ENCODE measurements around the gene PSME1. TPM values are rescaled to one million over a fixed set of nuclear protein-coding genes. Genes with fewer than 3 reads are reported as not detected.

Gene PSME1
- total and polyA plus RNA-seq, 2 of the 13 experiments (the other 11 are each of a cell fraction or from before 2014, with no cell fraction given) = 159 to 608 TPM

DNA sequence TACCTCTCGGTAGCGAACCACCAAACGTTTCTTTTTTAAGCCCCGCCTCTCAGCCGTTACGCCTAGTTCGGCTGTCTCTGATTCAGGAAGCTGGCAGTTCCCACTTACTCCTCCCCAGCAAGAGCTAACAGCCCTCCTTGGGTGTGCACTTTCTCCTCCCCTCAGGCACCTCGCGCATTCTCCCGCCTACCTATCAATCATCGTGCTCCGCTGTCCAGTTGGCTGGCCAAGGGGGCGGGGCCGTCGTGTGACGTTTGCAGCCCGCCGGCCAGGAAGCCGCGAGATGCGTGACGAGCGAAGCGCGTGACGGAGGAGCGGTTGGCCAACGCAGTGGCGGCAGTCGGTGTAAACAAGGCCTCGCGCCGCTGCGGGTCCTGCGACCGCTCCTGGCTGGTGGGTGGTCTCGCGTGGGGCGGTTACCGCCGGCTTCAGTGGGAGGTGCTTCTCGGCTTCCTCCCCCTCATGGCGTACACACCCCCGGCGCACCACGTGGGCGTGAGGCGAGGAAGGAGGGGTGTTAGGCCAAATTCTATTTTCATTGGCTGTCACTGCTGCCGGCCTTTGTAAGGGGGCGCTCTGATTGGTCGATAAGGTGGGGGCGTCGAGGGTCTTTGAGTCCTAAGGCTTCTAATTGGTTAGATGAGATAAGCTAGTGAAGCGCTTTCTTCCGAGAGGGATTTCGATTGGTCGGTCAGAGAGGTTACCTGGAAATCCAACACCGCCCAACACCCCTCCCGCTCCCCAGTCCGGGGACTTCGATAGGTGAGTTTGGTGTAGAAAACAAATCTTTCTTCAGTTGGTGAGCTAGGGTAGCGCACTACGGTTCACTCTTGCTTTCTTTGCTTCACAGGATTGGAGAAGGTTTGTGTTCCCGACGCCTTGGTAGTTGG, 21.2 kb upstream of the PSME1 start, which contains the start of the genes DCAF11 and NRL (continued):
- peak; percentile 98 for TF ChIP-seq ZNF350 (CRISPR knock-in tag; IDR thresholded peaks at IDR 0.05; ENCODE audit: borderline replicate concordance, low read depth)
- TF ChIP-seq NFYC (CRISPR knock-in tag; IDR thresholded peaks at IDR 0.05) = peak; percentile 94
- TF ChIP-seq BRD4 (CRISPR knock-in tag; IDR thresholded peaks at IDR 0.05) = peak; percentile 99
- no peak for TF ChIP-seq ZSCAN30 (CRISPR knock-in tag; IDR thresholded peaks at IDR 0.05)
- TF ChIP-seq, protein P1, sequence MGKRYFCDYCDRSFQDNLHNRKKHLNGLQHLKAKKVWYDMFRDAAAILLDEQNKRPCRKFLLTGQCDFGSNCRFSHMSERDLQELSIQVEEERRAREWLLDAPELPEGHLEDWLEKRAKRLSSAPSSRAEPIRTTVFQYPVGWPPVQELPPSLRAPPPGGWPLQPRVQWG (CRISPR knock-in tag; IDR thresholded peaks at IDR 0.05; ENCODE audit: borderline replicate concordance, low read depth) = no peak
- no peak; the same call in none of the 2 replicates for TF ChIP-seq ZNF557 (CRISPR knock-in tag; IDR thresholded peaks at IDR 0.05)
- TF ChIP-seq, protein P2, sequence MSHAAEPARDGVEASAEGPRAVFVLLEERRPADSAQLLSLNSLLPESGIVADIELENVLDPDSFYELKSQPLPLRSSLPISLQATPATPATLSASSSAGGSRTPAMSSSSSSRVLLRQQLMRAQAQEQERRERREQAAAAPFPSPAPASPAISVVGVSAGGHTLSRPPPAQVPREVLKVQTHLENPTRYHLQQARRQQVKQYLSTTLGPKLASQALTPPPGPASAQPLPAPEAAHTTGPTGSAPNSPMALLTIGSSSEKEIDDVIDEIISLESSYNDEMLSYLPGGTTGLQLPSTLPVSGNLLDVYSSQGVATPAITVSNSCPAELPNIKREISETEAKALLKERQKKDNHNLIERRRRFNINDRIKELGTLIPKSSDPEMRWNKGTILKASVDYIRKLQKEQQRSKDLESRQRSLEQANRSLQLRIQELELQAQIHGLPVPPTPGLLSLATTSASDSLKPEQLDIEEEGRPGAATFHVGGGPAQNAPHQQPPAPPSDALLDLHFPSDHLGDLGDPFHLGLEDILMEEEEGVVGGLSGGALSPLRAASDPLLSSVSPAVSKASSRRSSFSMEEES (CRISPR knock-in tag; IDR thresholded peaks at IDR 0.05) = peak; percentile 99
- TF ChIP-seq PHF21A (CRISPR knock-in tag; IDR thresholded peaks at IDR 0.05) = no peak
- TF ChIP-seq, protein P3, sequence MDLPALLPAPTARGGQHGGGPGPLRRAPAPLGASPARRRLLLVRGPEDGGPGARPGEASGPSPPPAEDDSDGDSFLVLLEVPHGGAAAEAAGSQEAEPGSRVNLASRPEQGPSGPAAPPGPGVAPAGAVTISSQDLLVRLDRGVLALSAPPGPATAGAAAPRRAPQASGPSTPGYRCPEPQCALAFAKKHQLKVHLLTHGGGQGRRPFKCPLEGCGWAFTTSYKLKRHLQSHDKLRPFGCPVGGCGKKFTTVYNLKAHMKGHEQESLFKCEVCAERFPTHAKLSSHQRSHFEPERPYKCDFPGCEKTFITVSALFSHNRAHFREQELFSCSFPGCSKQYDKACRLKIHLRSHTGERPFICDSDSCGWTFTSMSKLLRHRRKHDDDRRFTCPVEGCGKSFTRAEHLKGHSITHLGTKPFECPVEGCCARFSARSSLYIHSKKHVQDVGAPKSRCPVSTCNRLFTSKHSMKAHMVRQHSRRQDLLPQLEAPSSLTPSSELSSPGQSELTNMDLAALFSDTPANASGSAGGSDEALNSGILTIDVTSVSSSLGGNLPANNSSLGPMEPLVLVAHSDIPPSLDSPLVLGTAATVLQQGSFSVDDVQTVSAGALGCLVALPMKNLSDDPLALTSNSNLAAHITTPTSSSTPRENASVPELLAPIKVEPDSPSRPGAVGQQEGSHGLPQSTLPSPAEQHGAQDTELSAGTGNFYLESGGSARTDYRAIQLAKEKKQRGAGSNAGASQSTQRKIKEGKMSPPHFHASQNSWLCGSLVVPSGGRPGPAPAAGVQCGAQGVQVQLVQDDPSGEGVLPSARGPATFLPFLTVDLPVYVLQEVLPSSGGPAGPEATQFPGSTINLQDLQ (CRISPR knock-in tag; IDR thresholded peaks at IDR 0.05) = no peak
- TF ChIP-seq ZFY (CRISPR knock-in tag; IDR thresholded peaks at IDR 0.05) = peak; percentile 93
- TF ChIP-seq, protein P4, sequence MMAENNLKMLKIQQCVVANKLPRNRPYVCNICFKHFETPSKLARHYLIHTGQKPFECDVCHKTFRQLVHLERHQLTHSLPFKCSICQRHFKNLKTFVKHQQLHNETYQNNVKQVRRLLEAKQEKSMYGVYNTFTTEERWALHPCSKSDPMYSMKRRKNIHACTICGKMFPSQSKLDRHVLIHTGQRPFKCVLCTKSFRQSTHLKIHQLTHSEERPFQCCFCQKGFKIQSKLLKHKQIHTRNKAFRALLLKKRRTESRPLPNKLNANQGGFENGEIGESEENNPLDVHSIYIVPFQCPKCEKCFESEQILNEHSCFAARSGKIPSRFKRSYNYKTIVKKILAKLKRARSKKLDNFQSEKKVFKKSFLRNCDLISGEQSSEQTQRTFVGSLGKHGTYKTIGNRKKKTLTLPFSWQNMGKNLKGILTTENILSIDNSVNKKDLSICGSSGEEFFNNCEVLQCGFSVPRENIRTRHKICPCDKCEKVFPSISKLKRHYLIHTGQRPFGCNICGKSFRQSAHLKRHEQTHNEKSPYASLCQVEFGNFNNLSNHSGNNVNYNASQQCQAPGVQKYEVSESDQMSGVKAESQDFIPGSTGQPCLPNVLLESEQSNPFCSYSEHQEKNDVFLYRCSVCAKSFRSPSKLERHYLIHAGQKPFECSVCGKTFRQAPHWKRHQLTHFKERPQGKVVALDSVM (CRISPR knock-in tag; IDR thresholded peaks at IDR 0.05) = no peak; the same call in 1 of the 2 replicates
- no peak for TF ChIP-seq FOXA1 (IDR thresholded peaks at IDR 0.05)
- TF ChIP-seq FOXA1 (CRISPR knock-in tag; IDR thresholded peaks at IDR 0.05) = peak; percentile 99
- TF ChIP-seq, protein P5, sequence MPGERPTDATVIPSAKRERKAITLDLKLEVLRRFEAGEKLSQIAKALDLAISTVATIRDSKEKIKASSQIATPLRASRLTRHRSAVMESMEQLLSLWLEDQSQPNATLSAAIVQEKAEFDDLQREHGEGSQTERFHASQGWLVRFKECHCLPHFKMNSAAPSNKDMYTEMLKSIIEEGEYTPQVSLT (CRISPR knock-in tag; IDR thresholded peaks at IDR 0.05; ENCODE audit: borderline replicate concordance, low read depth) = no peak
- TF ChIP-seq ATRX (CRISPR knock-in tag; IDR thresholded peaks at IDR 0.05; ENCODE audit: borderline replicate concordance) = peak; percentile 39; the same call in 1 of the 2 replicates
- 0 out of 2 replicates have a peak, but pooled peaks have one; percentile 67 for TF ChIP-seq PPARG (CRISPR knock-in tag; conservative IDR thresholded peaks at IDR 0.05)
- TF ChIP-seq XBP1 (CRISPR knock-in tag; IDR thresholded peaks at IDR 0.05) = no peak
- TF ChIP-seq ZNF34 (CRISPR knock-in tag; IDR thresholded peaks at IDR 0.05; ENCODE audit: borderline replicate concordance) = 0 out of 2 replicates have a peak, but pooled peaks have one; percentile 79
- TF ChIP-seq KLF13 (CRISPR knock-in tag; IDR thresholded peaks at IDR 0.05) = peak; percentile 97
- TF ChIP-seq, protein P6, sequence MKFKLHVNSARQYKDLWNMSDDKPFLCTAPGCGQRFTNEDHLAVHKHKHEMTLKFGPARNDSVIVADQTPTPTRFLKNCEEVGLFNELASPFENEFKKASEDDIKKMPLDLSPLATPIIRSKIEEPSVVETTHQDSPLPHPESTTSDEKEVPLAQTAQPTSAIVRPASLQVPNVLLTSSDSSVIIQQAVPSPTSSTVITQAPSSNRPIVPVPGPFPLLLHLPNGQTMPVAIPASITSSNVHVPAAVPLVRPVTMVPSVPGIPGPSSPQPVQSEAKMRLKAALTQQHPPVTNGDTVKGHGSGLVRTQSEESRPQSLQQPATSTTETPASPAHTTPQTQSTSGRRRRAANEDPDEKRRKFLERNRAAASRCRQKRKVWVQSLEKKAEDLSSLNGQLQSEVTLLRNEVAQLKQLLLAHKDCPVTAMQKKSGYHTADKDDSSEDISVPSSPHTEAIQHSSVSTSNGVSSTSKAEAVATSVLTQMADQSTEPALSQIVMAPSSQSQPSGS (CRISPR knock-in tag; IDR thresholded peaks at IDR 0.05) = peak; percentile 92
- 0 out of 2 replicates have a peak, but pooled peaks have one; percentile 38 for TF ChIP-seq ZNF629 (CRISPR knock-in tag; conservative IDR thresholded peaks at IDR 0.05)

All from HepG2 (cell line).